HG03432 (cell line): ENCODE measurements around the gene IQGAP3.
"Not testable (repeated sequence)": the region's sequence is repeated elsewhere in the genome, so short reads cannot be mapped to it uniquely, and the experiment has no call there.

Experiments
- ATAC-seq: cut with Tn5 transposase; IDR thresholded peaks from one replicate; pipeline ENCODE4 v1.9.1; 2021; ENCODE audit warnings: mild to moderate bottlenecking, moderate library complexity; ENCODE audit not compliant: unreplicated experiment

Gene IQGAP3

GRCh38 chr1:156593661-156593989 is 21.3 kb upstream of the IQGAP3 start:
- no peak for ATAC-seq

GRCh38 chr1:156592910-156593660 is 20.7 kb upstream of the IQGAP3 start:
- no peak for ATAC-seq

GRCh38 chr1:156592158-156592909 is 20.0 kb upstream of the IQGAP3 start:
- ATAC-seq: no peak

- ATAC-seq: peak; percentile 88
These were observed 19.2 kb upstream of the IQGAP3 start, which contains the start of gene NAXE for GRCh38 chr1:156591432-156592157. Gene NAXE, plus strand, starts transcription at chr1:156591776. Its CDS starts 29 bp downstream, at chr1:156591805.

GRCh38 chr1:156591181-156591431 is 18.7 kb upstream of the IQGAP3 start:
- no peak for ATAC-seq

GRCh38 chr1:156590326-156591180 is 18.2 kb upstream of the IQGAP3 start:
- no peak for ATAC-seq

GRCh38 chr1:156589546-156589945 is 17.2 kb upstream of the IQGAP3 start:
- ATAC-seq: no peak

GRCh38 chr1:156587927-156588326 is 15.6 kb upstream of the IQGAP3 start:
- ATAC-seq: not testable (repeated sequence)

GRCh38 chr1:156586892-156587477 is 14.6 kb upstream of the IQGAP3 start:
- ATAC-seq: no peak

- no peak for ATAC-seq
These were observed 14.0 kb upstream of the IQGAP3 start for GRCh38 chr1:156586323-156586722.

- no peak for ATAC-seq
These were observed 12.4 kb upstream of the IQGAP3 start for GRCh38 chr1:156584813-156585212.

- ATAC-seq: no peak
These were observed 11.7 kb upstream of the IQGAP3 start for GRCh38 chr1:156583821-156584622.

GRCh38 chr1:156582388-156583017 is 10.1 kb upstream of the IQGAP3 start:
- no peak for ATAC-seq

- no peak for ATAC-seq
These were observed 9.5 kb upstream of the IQGAP3 start for GRCh38 chr1:156581661-156582387.

GRCh38 chr1:156579472-156579871 is 7.1 kb upstream of the IQGAP3 start, which contains the start of gene TTC24:
Gene TTC24, plus strand, starts transcription at chr1:156579723. Its CDS starts 1,642 bp downstream, at chr1:156581365.
- ATAC-seq: no peak

- ATAC-seq: no peak
These were observed 5.7 kb upstream of the IQGAP3 start for GRCh38 chr1:156578055-156578454.

GRCh38 chr1:156577550-156577949 is 5.2 kb upstream of the IQGAP3 start:
- no peak for ATAC-seq

- ATAC-seq: no peak
These were observed 1.8 kb upstream of the IQGAP3 start for GRCh38 chr1:156574039-156574633.
